Mononuclear cell (primary cell): ENCODE data around the gene RBAK. TPM values are rescaled to one million over a fixed set of nuclear protein-coding genes. Genes with fewer than 3 reads are reported as not detected.
"Not testable (repeated sequence)": the region's sequence is repeated elsewhere in the genome, so short reads cannot be mapped to it uniquely, and the experiment has no call there.

Source experiments
- H3K27me3 ChIP-seq: 2 replicates; pipeline ENCODE4 v1.6.0; 2011; ENCODE audit warnings: low read length, control low read depth; ENCODE audit not compliant: insufficient read depth
- H3K4me1 ChIP-seq: 2 replicates; pipeline ENCODE4 v1.5.1; 2011; ENCODE audit warnings: mild to moderate bottlenecking, low read length, control low read depth; ENCODE audit not compliant: insufficient read depth
- H3K4me3 ChIP-seq: 2 replicates; pipeline ENCODE4 v1.5.1; 2011; ENCODE audit warnings: mild to moderate bottlenecking, low read length, moderate library complexity
- H3K9me3 ChIP-seq: 2 replicates; pipeline ENCODE4 v1.5.1; 2011; ENCODE audit warnings: low read depth, mild to moderate bottlenecking, control low read depth, low read length
- total RNA-seq: library from RNA; depleted of rRNA; stranded (reverse); fragments of >200 nt; gene quantifications from one replicate; pipeline ENCODE4 v1.2.3, GENCODE V29; 2012

The RBAK gene
- total RNA-seq = 15.0 TPM

- Histone ChIP-seq H3K4me1 (peaks cover 8% of the 10 kb centered on the region), H3K9me3 (no peaks in the 10 kb centered on the region), H3K4me3 (peak within 1 kb of the TSS; percentile 76), H3K27me3 (no peaks in the 10 kb centered on the region)
Observed at GRCh38 chr7:5045558-5046396, at the start of gene RBAK. Gene RBAK (plus strand): TSS chr7:5045860. CDS start chr7:5048077, 2,217 bp downstream.

- no peak overlapping the region for H3K4me3 ChIP-seq
- H3K4me1 ChIP-seq = no peaks in the 10 kb centered on the region
- no peaks in the 10 kb centered on the region for H3K27me3 ChIP-seq
- no peaks in the 10 kb centered on the region for H3K9me3 ChIP-seq
Observed at GRCh38 chr7:4996696-4997222, 48.9 kb upstream of the RBAK start.

- H3K27me3 ChIP-seq = no peaks in the 10 kb centered on the region
- H3K9me3 ChIP-seq = no peaks in the 10 kb centered on the region
- H3K4me1 ChIP-seq = no peaks in the 10 kb centered on the region
- no peak overlapping the region for H3K4me3 ChIP-seq
Observed at GRCh38 chr7:4998244-4998643, 47.4 kb upstream of the RBAK start.

- Histone ChIP-seq H3K4me1 (no peaks in the 10 kb centered on the region), H3K9me3 (no peaks in the 10 kb centered on the region), H3K4me3 (no peak overlapping the region), H3K27me3 (no peaks in the 10 kb centered on the region)
Observed at GRCh38 chr7:4998910-4999309, 46.8 kb upstream of the RBAK start.

GRCh38 chr7:4999369-4999950 is 46.2 kb upstream of the RBAK start:
- no peaks in the 10 kb centered on the region for H3K9me3 ChIP-seq
- no peaks in the 10 kb centered on the region for H3K27me3 ChIP-seq
- no peak overlapping the region for H3K4me3 ChIP-seq
- H3K4me1 ChIP-seq = no peaks in the 10 kb centered on the region

- Histone ChIP-seq H3K4me3 (no peak overlapping the region), H3K27me3 (no peaks in the 10 kb centered on the region), H3K4me1 (no peaks in the 10 kb centered on the region), H3K9me3 (no peaks in the 10 kb centered on the region)
Observed at GRCh38 chr7:5001003-5001402, 44.7 kb upstream of the RBAK start.

- Histone ChIP-seq H3K4me3 (no peak overlapping the region), H3K9me3 (no peaks in the 10 kb centered on the region), H3K4me1 (no peaks in the 10 kb centered on the region), H3K27me3 (no peaks in the 10 kb centered on the region)
Observed at GRCh38 chr7:5001911-5002310, 43.7 kb upstream of the RBAK start.

GRCh38 chr7:5005066-5005465 is 40.6 kb upstream of the RBAK start:
- H3K27me3 ChIP-seq = no peaks in the 10 kb centered on the region
- no peaks in the 10 kb centered on the region for H3K9me3 ChIP-seq
- H3K4me3 ChIP-seq = no peak overlapping the region
- no peaks in the 10 kb centered on the region for H3K4me1 ChIP-seq

- Histone ChIP-seq H3K4me3 (no peak overlapping the region), H3K4me1 (no peaks in the 10 kb centered on the region), H3K27me3 (no peaks in the 10 kb centered on the region), H3K9me3 (no peaks in the 10 kb centered on the region)
Observed at GRCh38 chr7:5012985-5013384, 32.7 kb upstream of the RBAK start.

- not testable (repeated sequence) for H3K9me3 ChIP-seq, H3K4me1 ChIP-seq, H3K27me3 ChIP-seq, H3K4me3 ChIP-seq
Observed at GRCh38 chr7:5015936-5016335, 29.7 kb upstream of the RBAK start.

GRCh38 chr7:5017626-5018025 is 28.0 kb upstream of the RBAK start:
- H3K27me3 ChIP-seq, H3K4me1 ChIP-seq, H3K4me3 ChIP-seq, H3K9me3 ChIP-seq: not testable (repeated sequence)

GRCh38 chr7:5020098-5020497 is 25.6 kb upstream of the RBAK start:
- no peaks in the 10 kb centered on the region for H3K27me3 ChIP-seq
- no peaks in the 10 kb centered on the region for H3K9me3 ChIP-seq
- no peaks in the 10 kb centered on the region for H3K4me1 ChIP-seq
- H3K4me3 ChIP-seq = no peak overlapping the region

- not testable (repeated sequence) for H3K4me3 ChIP-seq, H3K9me3 ChIP-seq, H3K27me3 ChIP-seq, H3K4me1 ChIP-seq
Observed at GRCh38 chr7:5020976-5021550, 24.6 kb upstream of the RBAK start.

GRCh38 chr7:5023626-5024025 is 22.0 kb upstream of the RBAK start:
- not testable (repeated sequence) for H3K9me3 ChIP-seq

GRCh38 chr7:5027796-5028410 is 17.8 kb upstream of the RBAK start:
- not testable (repeated sequence) for H3K27me3 ChIP-seq, H3K4me3 ChIP-seq, H3K4me1 ChIP-seq, H3K9me3 ChIP-seq

More at GRCh38 chr7:5023626-5024025, 22.0 kb upstream of the RBAK start:
- not testable (repeated sequence) for H3K27me3 ChIP-seq, H3K4me3 ChIP-seq, H3K4me1 ChIP-seq
